ENCODE measurements around the gene TUBAL3.

GRCh38 chr10:5445006-5445405, 40.4 kb upstream of the TUBAL3 start:
- TF ChIP-seq CTCF (IDR thresholded peaks at IDR 0.05) (no peak), ZFX (IDR thresholded peaks at IDR 0.05; ENCODE audit: borderline replicate concordance) (no peak)

All from 22Rv1 (cell line).